Loucy (cell line): ENCODE data around the gene ADCY6.

ENCODE experiments used
- EZH2phosphoT487 ChIP-seq: fragments of 200-600 bp; IDR thresholded peaks from 2 replicates; pipeline ENCODE4 v1.6.1; 2018; ENCODE audit warnings: antibody characterized with exemption, mild to moderate bottlenecking, moderate library complexity, borderline replicate concordance
- TF ChIP-seq, protein P1 (sequence below): fragments of 200-600 bp; sonication (generic); conservative IDR thresholded peaks from 2 replicates; pipeline ENCODE4 v1.5.1; 2014; ENCODE audit warnings: mild to moderate bottlenecking, antibody characterized with exemption, low read length

DNA sequence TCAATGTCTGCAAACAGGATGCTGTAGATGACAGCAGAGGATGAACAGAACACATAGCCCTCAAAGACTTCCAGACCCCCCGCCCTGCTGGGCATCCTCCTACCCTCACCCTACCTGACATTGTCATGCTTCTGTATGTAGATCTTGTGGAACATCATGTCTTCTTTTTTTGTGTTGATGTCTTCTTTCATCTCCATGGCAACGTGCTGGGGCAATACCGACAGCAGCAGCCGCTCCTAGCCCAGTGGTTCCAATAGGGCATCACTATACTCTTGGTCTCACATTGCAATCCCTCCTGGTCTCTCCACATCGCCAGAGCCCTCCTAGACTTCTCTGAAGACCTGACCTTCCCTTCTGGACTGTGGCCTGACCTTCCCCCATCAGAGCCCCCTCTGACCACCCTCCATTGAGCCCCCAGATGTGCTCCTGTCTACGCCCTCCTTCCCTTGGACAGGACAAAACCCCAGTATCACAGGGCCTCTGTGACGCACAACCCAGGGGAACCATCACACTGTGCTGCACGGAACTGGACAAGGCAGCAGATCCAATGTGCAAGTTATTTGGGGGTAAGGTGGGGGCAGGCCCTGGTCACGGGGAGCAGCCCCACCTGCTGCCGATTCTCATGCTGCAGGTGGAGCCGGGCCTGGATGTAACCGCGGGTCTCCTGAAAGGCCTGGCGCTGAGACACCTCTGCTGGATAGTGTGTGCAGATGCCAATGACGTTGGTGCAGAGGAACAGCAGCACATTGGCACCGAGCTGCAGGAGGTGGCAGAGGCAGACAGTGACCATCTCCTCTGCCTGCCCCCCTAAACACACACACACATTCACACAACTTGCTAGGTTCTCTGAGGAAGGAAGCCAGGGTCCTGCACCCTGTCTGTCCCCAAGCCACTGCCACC, 11.1 kb downstream of the ADCY6 start:
- TF ChIP-seq, protein P1, sequence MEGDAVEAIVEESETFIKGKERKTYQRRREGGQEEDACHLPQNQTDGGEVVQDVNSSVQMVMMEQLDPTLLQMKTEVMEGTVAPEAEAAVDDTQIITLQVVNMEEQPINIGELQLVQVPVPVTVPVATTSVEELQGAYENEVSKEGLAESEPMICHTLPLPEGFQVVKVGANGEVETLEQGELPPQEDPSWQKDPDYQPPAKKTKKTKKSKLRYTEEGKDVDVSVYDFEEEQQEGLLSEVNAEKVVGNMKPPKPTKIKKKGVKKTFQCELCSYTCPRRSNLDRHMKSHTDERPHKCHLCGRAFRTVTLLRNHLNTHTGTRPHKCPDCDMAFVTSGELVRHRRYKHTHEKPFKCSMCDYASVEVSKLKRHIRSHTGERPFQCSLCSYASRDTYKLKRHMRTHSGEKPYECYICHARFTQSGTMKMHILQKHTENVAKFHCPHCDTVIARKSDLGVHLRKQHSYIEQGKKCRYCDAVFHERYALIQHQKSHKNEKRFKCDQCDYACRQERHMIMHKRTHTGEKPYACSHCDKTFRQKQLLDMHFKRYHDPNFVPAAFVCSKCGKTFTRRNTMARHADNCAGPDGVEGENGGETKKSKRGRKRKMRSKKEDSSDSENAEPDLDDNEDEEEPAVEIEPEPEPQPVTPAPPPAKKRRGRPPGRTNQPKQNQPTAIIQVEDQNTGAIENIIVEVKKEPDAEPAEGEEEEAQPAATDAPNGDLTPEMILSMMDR: no peak
- no peak for TF ChIP-seq EZH2phosphoT487
